SK-N-SH (cell line): ENCODE measurements around the gene DEGS2.

ENCODE experiments used
- CHD2 ChIP-seq: fragments of 150-350 bp; IDR thresholded peaks from 2 replicates; pipeline ENCODE4 v1.6.1; 2018; ENCODE audit warnings: low read length; ENCODE audit not compliant: partially characterized antibody
- ELF1 ChIP-seq: IDR thresholded peaks from 2 replicates; pipeline ENCODE4 v1.4.0; 2012
- GABPA ChIP-seq: IDR thresholded peaks from 2 replicates; pipeline ENCODE4 v1.4.0; 2012; ENCODE audit warnings: low read depth, mild to moderate bottlenecking
- RXRA ChIP-seq: IDR thresholded peaks from 2 replicates; pipeline ENCODE4 v1.4.0; 2012; ENCODE audit warnings: low read depth, mild to moderate bottlenecking, borderline replicate concordance
- USF2 ChIP-seq: fragments of 150-350 bp; IDR thresholded peaks from 2 replicates; pipeline ENCODE4 v1.6.1; 2017; ENCODE audit warnings: antibody characterized with exemption, low read length, low read depth, borderline replicate concordance
- ZBTB33 ChIP-seq: IDR thresholded peaks from 2 replicates; pipeline ENCODE4 v1.4.0; 2012; ENCODE audit warnings: low read depth, borderline replicate concordance
- TF ChIP-seq, protein P1 (sequence below): fragments of 200-600 bp; sonication (generic); IDR thresholded peaks from 2 replicates; pipeline ENCODE4 v1.6.1; 2017; ENCODE audit warnings: antibody characterized with exemption, mild to moderate bottlenecking, moderate library complexity

DNA sequence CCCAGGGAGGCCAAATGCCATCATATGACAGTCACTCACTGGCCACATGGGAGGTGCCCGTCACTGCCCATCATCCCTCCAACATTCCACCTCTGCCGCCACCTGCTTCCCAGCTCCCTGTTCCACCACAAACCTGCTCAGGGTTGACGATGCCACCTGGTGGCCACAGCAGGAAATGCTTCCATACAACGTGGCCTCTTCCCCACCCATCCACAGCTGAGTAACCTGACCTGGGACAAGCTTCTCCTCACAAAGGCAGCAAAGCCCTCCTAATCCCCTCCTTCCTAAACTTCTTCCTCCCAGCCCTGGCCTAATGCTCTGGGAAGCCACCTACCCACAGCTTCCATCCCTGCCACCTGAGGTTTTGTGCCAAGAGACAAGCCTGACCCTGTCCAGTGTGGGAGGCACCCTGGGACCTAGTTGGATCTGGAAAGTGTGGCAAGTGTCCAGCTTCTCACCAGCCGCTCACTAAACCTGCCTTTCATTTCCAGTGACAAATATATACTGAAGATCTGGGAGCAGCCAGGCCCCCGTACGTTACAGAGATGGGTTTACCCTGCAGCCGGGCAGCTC, 4.3 kb downstream of the DEGS2 start:
- TF ChIP-seq RXRA = no peak
- TF ChIP-seq, protein P1, sequence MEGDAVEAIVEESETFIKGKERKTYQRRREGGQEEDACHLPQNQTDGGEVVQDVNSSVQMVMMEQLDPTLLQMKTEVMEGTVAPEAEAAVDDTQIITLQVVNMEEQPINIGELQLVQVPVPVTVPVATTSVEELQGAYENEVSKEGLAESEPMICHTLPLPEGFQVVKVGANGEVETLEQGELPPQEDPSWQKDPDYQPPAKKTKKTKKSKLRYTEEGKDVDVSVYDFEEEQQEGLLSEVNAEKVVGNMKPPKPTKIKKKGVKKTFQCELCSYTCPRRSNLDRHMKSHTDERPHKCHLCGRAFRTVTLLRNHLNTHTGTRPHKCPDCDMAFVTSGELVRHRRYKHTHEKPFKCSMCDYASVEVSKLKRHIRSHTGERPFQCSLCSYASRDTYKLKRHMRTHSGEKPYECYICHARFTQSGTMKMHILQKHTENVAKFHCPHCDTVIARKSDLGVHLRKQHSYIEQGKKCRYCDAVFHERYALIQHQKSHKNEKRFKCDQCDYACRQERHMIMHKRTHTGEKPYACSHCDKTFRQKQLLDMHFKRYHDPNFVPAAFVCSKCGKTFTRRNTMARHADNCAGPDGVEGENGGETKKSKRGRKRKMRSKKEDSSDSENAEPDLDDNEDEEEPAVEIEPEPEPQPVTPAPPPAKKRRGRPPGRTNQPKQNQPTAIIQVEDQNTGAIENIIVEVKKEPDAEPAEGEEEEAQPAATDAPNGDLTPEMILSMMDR = peak; percentile 58
- no peak for TF ChIP-seq GABPA
- TF ChIP-seq ELF1 = no peak
- TF ChIP-seq ZBTB33 = no peak
- no peak for TF ChIP-seq USF2
- TF ChIP-seq CHD2 = no peak
